ENCODE data around the gene TOR4A. TPM values are rescaled to one million over a fixed set of nuclear protein-coding genes. Genes with fewer than 3 reads are reported as not detected.

The TOR4A gene
- polyA plus RNA-seq, 2 of the 4 experiments (the other 2 are of a cell fraction), result 9.8 to 18.6 TPM

DNA sequence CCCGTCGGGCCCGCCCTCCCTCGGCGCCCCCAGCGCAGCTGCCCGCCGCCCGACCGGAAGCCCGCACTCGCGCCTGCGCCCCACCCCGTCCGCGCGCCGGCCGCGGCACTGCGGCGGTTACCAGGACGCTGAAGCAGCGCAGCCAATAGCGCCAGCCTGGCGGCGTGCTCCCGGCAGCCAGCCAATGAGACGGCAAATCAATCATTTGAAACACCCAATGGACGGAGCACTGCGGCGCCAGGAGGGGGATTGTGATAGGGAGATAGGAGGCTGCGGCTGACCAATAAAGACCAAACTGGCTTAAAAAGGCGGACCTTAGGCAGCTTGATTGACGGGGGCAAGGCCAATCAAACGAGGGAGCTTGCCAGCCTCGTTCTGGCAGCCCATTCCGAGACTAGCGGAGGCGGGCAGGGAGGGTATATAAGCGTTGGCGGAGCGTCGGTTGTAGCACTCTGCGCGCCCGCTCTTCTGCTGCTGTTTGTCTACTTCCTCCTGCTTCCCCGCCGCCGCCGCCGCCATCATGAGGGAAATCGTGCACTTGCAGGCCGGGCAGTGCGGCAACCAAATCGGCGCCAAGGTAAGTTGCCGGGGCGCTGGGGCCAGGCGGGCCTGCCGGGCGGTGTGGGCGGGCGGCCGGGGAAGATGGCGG, 36.6 kb upstream of the TOR4A start, which contains the start of gene TUBB4B (continued):
- TF ChIP-seq ZSCAN20 (CRISPR knock-in tag; IDR thresholded peaks at IDR 0.05) (no peak), HEYL (CRISPR knock-in tag; IDR thresholded peaks at IDR 0.05) (no peak), FOSL2 (IDR thresholded peaks at IDR 0.05) (no peak), FOSL2 (CRISPR knock-in tag; IDR thresholded peaks at IDR 0.05) (no peak; the same call in 1 of the 2 replicates), USF2 (IDR thresholded peaks at IDR 0.05) (no peak), HES2 (IDR thresholded peaks at IDR 0.05) (no peak), JUNB (IDR thresholded peaks at IDR 0.05) (no peak), POLR2AphosphoS2 (conservative IDR thresholded peaks at IDR 0.05; ENCODE audit: low read length) (no peak; the same call in 1 of the 2 replicates), BCL3 (IDR thresholded peaks at IDR 0.05) (peak; percentile 99), RFX5 (IDR thresholded peaks at IDR 0.05) (peak; percentile 78), RAD21 (conservative IDR thresholded peaks at IDR 0.05 in 1 of 2, IDR thresholded peaks at IDR 0.05 in 1 of 2) (no peak), TFCP2L1 (CRISPR knock-in tag; IDR thresholded peaks at IDR 0.05) (peak; percentile 90), HOXB13 (CRISPR knock-in tag; IDR thresholded peaks at IDR 0.05; ENCODE audit: low read depth) (no peak)

- peaks cover 48% of the 10 kb centered on the region for H3K4me1 ChIP-seq
- FAIRE-seq, result no peak
- peak overlapping the region; percentile 98 for H3K4me2 ChIP-seq
- H3K4me3 ChIP-seq, result peak overlapping the region; percentile 91
- WGBS (ENCODE audit: missing lambda C conversion rate), result 3% methylated on average over 28 of the region's 83 CpGs
- CTCF ChIA-PET, result interaction anchor here (1.0 to 13.1 kb wide), 9 partner anchors 8 to 212 kb away, joined by 3 to 236 read pairs (median 3); partner anchors contain the start of genes CYSRT1, NELFB, NRARP and RNF208
- H3K27ac ChIP-seq, result peak overlapping the region; percentile 98 to 99
- TF ChIP-seq JUN (IDR thresholded peaks at IDR 0.05) (peak in 1 of 2 experiments; percentile 78; a peak in 3 of 5 replicates), BCL3 (IDR thresholded peaks at IDR 0.05) (0 out of 3 replicates have a peak, but pooled peaks have one; percentile 46), KDM5A (IDR thresholded peaks at IDR 0.05) (no peak), FOSL2 (IDR thresholded peaks at IDR 0.05) (peak; percentile 42; the same call in 1 of the 2 replicates), FOSL2 (CRISPR knock-in tag; IDR thresholded peaks at IDR 0.05) (peak; percentile 50), CHD2 (IDR thresholded peaks at IDR 0.05; ENCODE audit: low read length, partially characterized antibody) (no peak), HOXB5 (CRISPR knock-in tag; IDR thresholded peaks at IDR 0.05) (no peak), RARB (CRISPR knock-in tag; IDR thresholded peaks at IDR 0.05) (no peak), POLR2A (IDR thresholded peaks at IDR 0.05; ENCODE audit: low read length) (no peak)
- ATAC-seq, result peak in 1 of 2 experiments; percentile 1; a peak in 1 of 6 replicates
- DNase-seq (ENCODE audit: low read depth in 1 of 2, low spot score in 1 of 2), result no peak
- POLR2A ChIA-PET, result interaction anchor here (0.6 to 3.3 kb wide), 21 partner anchors 8 to 407 kb away, joined by 3 to 97 read pairs (median 9); partner anchors contain the start of genes ANAPC2, DPP7, MAN1B1 and NELFB
- no peaks in the 10 kb centered on the region for H3K9me3 ChIP-seq
Observed at GRCh38 chr9:137241490-137242268, 35.8 kb upstream of the TOR4A start.
